CD4-positive, alpha-beta T cell treated with Interleukin-17A for 1 hour (primary cell): ENCODE data around the gene CTSZ.

ENCODE experiments used
- DNase-seq: peaks from one replicate; pipeline ENCODE4 v3.0.0-alpha.2; 2020

Gene CTSZ

GRCh38 chr20:59031564-59032022, 24.5 kb upstream of the CTSZ start:
- peak; percentile 54 for DNase-seq

GRCh38 chr20:59030911-59031563, 24.0 kb upstream of the CTSZ start:
- DNase-seq = no peak

DNA sequence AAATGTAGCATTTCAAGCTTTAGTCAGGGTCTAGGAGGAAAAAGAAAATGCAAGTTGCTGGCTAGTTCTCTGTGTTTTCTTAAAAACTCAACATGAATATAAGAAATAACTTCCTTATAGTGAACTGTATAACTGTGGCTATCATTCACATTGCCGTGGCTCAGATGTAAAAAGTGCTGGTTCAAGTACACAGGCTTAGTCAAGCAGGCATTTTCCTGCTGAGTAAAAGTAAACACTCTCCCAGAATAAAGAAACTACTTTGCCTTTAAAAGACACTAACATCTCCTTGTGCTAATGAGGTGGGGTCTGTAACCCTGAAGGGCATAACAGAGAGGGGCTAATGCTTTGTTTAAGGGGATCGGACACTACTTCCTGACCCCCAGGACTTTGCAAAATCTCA, 21.8 kb upstream of the CTSZ start:
- DNase-seq = no peak

- DNase-seq = no peak
These were observed 20.8 kb upstream of the CTSZ start for GRCh38 chr20:59027741-59028320.

DNA sequence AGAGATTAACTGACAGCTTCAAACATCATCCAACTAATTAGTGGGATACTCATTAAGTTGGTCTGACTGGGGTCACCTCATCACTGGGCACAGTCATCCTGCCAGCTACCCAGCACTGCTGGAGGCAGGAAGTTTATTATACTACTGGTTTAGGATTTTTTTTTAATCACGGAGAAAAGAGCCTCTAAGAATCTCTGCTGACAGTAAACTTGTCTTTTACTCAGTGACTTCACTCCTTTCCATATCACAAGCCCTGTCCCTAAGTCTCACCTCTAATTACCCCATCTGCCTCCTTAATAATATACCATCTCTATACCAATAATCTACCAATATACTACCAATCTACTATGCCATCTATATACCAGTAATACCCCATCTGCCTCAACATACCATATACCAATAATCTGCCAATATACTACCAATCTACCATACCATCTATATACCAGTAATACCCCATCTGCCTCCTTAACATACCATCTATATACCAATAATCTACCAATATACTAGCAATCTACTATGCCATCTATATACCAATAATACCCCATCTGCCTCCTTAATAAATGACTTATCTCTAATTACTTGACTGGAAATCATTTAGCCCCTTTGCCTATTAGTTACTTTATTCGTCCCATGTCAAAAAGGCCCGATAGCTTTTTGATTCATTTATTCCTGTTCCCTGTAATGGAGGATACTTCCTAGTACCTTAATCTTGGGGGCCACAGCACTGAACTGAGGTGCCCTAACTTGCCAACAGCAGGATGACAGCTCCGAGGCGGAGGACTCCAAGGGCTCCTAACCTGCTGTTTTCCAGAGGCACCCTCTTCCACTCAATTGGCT, 20.1 kb upstream of the CTSZ start:
- DNase-seq = no peak

GRCh38 chr20:59025511-59025910, 18.5 kb upstream of the CTSZ start:
- no peak for DNase-seq

DNA sequence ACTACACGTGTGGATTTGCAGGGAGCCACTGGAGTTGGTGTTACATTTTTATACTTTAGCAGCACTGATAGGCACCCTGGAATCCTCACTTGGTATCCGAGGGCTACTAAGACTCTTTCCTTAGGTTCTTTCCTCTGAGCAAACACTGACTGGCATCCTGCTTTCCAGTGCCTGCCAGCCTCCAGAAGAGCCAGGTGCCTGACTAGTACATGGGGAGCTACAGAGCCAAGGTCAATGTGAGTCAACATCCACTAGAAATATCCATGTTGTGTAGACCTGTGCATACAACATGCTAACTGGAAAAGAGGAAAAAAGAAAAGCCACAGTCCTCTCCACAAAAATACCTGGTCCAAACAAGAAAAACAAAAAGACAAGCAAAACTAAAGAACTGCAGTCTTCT, 18.0 kb upstream of the CTSZ start:
- no peak for DNase-seq

DNA sequence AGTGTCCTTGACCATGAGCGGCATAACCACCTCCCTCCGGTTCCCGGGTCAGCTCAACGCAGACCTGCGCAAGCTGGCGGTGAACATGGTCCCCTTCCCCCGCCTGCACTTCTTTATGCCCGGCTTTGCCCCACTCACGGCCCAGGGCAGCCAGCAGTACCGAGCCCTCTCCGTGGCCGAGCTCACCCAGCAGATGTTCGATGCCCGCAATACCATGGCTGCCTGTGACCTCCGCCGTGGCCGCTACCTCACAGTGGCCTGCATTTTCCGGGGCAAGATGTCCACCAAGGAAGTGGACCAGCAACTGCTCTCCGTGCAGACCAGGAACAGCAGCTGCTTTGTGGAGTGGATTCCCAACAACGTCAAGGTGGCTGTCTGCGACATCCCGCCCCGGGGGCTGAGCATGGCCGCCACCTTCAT, 17.1 kb upstream of the CTSZ start:
- no peak for DNase-seq

DNA sequence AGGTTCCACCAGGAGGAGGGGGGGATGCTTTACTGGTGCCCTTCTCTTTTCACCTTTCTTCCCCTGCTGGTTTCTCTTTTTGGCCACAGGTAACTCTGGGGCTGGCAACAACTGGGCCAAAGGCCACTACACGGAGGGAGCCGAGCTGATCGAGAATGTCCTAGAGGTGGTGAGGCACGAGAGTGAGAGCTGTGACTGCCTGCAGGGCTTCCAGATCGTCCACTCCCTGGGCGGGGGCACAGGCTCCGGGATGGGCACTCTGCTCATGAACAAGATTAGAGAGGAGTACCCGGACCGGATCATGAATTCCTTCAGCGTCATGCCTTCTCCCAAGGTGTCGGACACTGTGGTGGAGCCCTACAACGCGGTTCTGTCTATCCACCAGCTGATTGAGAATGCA, 16.6 kb upstream of the CTSZ start:
- DNase-seq = no peak

- DNase-seq = no peak
These were observed 15.7 kb upstream of the CTSZ start for GRCh38 chr20:59022754-59023153.

GRCh38 chr20:59020938-59021551, 14.0 kb upstream of the CTSZ start:
- DNase-seq = no peak

- DNase-seq = no peak
These were observed 12.2 kb upstream of the CTSZ start, which contains the start of gene TUBB1 for GRCh38 chr20:59019217-59019616. TUBB1 (plus strand) TSS chr20:59019429; CDS start chr20:59019523, 94 bp downstream.

DNA sequence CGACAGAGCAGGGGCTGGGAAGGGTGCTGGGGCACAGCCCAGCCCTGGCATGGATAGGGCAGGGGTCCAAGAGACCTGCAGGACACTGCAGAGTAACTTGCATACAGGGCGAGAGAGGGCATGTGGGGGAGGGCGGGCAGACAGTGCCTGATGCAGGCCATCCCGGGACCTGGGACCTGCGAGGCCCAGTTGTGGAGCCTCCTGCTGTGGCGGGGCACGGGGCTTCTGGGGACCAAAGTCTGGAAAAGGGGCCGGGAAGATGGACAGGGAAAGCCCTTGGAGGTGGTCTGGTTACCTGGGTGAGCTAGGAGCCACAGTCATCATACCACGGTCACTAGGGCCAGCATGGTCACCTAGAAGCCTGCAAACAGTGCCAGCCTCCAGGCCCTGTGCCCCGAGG, 11.8 kb upstream of the CTSZ start:
- DNase-seq = no peak

GRCh38 chr20:59017493-59018231, 10.6 kb upstream of the CTSZ start:
- DNase-seq = no peak

DNA sequence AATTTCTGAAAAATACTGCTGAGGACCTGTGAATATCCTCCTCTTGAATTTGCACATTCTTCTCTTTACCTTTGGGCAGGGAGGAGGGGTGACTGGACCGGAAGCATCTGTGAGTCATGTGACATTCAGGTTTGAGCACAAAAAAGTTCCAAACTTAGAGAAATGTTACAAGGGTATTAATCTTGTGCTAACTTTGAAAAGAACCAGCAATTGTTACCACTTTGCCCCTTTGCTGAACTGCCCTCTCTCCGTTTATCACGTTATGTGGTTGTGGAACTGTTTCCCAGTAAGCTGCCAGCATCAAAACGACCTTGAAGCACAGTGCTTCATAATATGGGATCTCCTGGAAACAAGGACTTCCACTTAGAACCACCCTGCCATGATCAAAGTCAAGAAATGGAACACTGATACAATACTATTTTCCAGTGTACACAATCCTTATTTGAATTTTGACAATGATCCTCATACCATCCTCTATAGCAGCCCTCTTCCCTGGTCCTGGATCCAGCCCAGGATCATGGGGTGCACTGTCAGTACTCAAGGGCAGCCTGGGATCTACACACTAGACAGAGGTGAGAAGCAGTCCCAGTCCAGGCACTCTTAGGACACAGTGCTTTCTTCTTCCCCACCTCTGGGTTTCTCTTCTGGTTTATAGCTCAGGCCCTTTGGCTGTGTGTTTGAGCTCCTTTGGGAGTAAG, 9.9 kb upstream of the CTSZ start:
- DNase-seq = no peak

GRCh38 chr20:59015812-59016711, 9.0 kb upstream of the CTSZ start:
- DNase-seq = no peak

DNA sequence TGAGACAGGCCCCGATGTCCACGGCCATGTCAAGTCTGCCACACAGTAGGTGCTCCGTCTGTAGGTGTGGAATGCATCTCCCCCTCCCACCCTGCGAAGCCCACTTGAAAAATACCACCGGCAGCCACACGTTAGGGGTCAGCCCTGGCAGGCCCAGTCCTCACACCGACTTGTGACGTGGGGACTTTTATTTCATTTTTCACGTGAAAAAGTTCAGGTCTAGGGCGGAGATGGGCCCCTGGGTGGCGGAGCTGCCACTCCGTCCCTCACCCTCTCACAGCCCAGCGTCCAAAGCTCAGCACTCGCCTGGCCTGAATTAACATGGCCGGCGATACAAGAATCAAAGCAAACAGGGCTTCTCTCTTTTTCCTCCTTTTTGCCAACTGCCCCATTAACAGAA, 8.4 kb upstream of the CTSZ start:
- no peak for DNase-seq

DNA sequence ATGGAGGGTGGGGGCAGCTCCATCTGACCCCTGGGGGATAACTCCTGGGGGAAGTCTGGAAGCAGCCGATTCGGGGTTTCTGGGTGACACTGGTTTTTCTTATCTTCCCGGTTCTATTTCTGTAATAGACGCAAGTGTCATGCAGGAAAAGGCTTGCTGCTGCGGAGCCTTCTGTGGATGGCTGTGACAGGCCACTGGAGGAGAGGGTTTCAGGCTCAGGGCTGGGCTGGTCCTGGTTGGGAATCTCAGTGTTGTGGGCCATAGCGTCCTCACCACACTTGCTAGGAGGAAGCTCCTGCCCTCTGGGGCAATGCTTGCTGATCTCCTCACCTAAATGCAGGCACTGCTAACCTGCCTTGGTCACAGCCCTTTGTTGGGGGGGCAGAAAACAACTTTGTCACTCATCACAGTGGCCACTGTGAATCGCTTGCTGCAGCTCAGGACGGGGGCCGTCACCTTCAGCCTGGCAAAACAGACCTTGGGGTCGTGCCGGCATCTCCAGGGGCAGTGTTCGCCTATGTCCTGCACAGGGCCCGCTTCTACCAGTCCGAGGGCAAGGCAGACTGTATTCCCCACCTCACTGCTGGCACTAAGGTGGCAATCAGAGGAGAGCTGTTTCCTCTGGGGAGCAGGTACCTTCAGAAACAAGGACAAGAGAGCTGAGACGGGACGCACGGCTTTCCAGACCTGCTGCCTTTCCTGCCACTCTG, 7.8 kb upstream of the CTSZ start:
- DNase-seq = no peak

- peak; percentile 42 for DNase-seq
These were observed 7.0 kb upstream of the CTSZ start for GRCh38 chr20:59013959-59014608.
